ENCODE measurements around the gene TBX1.

TBX1 gene

DNA sequence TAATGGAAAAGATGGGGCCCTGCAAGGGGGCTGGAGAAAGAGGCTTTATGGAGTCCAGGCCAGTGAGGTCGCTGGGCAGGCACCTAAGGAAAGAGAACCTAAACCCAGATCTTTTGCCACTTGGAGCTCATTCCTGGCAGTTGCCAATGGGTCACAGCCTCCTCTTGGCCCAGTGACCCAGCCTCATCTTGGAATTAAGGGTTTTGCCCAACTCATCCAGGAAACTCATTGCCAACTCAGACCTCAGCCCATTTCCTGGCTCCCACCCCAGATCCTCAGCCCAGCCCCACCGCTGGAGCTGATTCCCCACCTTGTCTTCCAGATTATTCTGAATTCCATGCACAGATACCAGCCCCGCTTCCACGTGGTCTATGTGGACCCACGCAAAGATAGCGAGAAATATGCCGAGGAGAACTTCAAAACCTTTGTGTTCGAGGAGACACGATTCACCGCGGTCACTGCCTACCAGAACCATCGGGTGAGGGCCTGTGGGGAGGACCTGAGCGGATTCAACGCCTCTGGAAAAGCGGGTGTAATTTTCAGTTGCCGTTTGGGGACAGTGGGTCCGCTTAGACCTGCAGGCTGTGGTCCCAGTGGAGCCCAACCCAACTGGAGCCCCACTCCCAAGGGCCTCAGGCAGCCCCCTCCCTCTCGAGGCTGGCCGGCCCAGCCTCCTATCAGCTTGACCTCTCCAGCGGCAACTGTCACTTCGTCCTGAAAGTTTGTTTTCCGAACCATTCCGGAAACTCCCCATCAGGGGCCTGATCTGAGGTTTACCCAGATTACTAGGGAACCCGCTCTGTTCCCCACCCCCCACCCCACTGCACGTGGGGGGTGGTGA lies 4.3 kb downstream of the TBX1 start:
- H3K36me3 ChIP-seq, result no peaks in the 10 kb centered on the region
- TF ChIP-seq, protein P1, sequence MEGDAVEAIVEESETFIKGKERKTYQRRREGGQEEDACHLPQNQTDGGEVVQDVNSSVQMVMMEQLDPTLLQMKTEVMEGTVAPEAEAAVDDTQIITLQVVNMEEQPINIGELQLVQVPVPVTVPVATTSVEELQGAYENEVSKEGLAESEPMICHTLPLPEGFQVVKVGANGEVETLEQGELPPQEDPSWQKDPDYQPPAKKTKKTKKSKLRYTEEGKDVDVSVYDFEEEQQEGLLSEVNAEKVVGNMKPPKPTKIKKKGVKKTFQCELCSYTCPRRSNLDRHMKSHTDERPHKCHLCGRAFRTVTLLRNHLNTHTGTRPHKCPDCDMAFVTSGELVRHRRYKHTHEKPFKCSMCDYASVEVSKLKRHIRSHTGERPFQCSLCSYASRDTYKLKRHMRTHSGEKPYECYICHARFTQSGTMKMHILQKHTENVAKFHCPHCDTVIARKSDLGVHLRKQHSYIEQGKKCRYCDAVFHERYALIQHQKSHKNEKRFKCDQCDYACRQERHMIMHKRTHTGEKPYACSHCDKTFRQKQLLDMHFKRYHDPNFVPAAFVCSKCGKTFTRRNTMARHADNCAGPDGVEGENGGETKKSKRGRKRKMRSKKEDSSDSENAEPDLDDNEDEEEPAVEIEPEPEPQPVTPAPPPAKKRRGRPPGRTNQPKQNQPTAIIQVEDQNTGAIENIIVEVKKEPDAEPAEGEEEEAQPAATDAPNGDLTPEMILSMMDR (IDR thresholded peaks at IDR 0.05), result no peak
- H3K4me3 ChIP-seq (ENCODE audit: low read depth in 1 of 2, low read length in 1 of 2), result no peak overlapping the region
- peaks cover 21 to 32% of the 10 kb centered on the region in 2 experiments for H3K4me1 ChIP-seq (ENCODE audit: control insufficient read depth in 1 of 2, insufficient read depth in 1 of 2, low read depth in 1 of 2, low read length in 1 of 2)
- H3K27ac ChIP-seq, result no peak overlapping the region
- no peaks in the 10 kb centered on the region for H3K9me3 ChIP-seq
- H3K27me3 ChIP-seq, result peaks cover 95% of the 10 kb centered on the region

DNA sequence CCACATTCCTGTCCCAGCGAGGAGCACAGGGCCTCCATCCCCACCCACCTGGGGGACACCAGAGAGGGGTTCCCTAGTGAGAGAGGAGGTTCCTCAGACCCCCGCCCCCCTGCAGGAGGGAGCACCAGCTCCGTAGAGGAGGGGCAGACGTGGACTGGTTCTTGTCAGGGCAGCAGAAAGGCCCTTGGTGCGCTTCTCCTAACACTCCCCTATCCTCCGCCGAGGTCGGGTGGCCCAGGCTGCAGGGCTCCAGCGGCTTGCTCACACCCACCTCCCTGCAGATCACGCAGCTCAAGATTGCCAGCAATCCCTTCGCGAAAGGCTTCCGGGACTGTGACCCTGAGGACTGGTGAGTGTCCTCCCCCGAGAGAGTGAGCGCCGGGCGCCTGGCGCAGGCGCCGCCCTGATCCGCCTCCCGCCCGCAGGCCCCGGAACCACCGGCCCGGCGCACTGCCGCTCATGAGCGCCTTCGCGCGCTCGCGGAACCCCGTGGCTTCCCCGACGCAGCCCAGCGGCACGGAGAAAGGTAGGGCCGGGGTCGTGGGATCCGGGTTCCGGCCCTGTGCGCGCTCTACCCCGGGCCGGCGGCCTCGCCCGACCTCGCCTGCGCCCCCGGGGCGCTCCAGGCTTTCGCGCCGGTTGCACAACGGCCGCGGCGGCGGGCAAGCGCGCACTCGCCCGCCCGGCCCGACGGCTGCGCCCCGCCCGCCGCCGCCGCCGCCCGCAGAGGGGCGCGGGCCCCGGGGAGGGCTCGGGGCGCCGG lies 5.1 kb downstream of the TBX1 start:
- H3K27ac ChIP-seq, result no peak overlapping the region

DNA sequence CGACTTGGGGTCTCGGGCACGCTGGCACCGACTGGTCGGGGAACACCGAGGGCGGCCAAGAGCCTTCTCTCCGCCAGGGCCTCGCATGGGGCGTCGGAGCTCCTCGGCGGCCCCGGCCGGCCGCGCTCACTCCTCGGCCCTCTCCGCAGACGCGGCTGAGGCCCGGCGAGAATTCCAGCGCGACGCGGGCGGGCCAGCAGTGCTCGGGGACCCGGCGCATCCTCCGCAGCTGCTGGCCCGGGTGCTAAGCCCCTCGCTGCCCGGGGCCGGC lies 5.6 kb downstream of the TBX1 start:
- Histone ChIP-seq H3K27me3 (peaks cover 100% of the 10 kb centered on the region), H3K4me3 (ENCODE audit: low read depth in 1 of 2, low read length in 1 of 2) (peak overlapping the region in 1 of 2 experiments; percentile 31), H3K27ac (no peak overlapping the region), H3K36me3 (no peaks in the 10 kb centered on the region), H3K4me1 (ENCODE audit: control insufficient read depth in 1 of 2, insufficient read depth in 1 of 2, low read depth in 1 of 2, low read length in 1 of 2) (peaks cover 19 to 30% of the 10 kb centered on the region in 2 experiments), H3K9me3 (no peaks in the 10 kb centered on the region)
- TF ChIP-seq, protein P1 (IDR thresholded peaks at IDR 0.05), result no peak

More for the DNA sequence above, 5.1 kb downstream of the TBX1 start:
- Histone ChIP-seq H3K27me3 (peaks cover 98% of the 10 kb centered on the region), H3K4me1 (ENCODE audit: control insufficient read depth in 1 of 2, insufficient read depth in 1 of 2, low read depth in 1 of 2, low read length in 1 of 2) (peaks cover 21 to 32% of the 10 kb centered on the region in 2 experiments), H3K4me3 (ENCODE audit: low read depth in 1 of 2, low read length in 1 of 2) (peak overlapping the region; percentile 31 to 35), H3K9me3 (no peaks in the 10 kb centered on the region), H3K36me3 (no peaks in the 10 kb centered on the region)
- TF ChIP-seq, protein P1 (IDR thresholded peaks at IDR 0.05), result no peak

DNA sequence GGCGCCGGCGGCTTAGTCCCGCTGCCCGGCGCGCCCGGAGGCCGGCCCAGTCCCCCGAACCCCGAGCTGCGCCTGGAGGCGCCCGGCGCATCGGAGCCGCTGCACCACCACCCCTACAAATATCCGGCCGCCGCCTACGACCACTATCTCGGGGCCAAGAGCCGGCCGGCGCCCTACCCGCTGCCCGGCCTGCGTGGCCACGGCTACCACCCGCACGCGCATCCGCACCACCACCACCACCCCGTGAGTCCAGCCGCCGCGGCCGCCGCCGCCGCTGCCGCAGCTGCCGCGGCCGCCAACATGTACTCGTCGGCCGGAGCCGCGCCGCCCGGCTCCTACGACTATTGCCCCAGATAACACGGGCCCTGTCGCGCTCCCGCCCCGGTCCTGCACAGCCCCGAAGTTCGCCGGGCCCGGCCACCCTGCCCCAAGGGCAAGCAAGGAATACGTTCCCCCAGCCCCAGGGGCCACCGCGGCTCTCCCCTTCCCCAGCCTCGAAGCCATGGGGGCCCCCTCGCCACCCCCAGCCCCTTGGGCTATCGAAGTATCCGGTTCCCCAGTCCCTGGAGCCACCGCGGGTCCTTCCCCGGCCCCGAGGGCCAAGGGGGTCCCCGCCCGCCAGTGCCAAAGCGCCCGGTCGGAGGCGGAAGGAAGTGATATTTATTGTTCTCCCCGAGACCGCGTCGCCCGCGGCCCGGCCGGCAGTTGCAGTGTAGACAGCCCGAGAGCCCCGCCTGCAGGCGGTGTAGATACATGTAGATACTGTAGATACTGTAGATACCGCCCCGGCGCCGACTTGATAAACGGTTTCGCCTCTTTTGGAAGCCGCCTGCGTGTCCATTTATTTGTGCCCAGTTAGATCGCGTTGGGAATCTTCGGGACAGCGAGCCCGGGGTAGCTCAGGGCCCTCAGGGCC lies 6.2 kb downstream of the TBX1 start:
- Histone ChIP-seq H3K4me3 (ENCODE audit: low read depth in 1 of 2, low read length in 1 of 2) (peak overlapping the region; percentile 31 to 53), H3K27me3 (peaks cover 100% of the 10 kb centered on the region), H3K36me3 (no peaks in the 10 kb centered on the region), H3K27ac (no peak overlapping the region), H3K9me3 (no peaks in the 10 kb centered on the region), H3K4me1 (ENCODE audit: control insufficient read depth in 1 of 2, insufficient read depth in 1 of 2, low read depth in 1 of 2, low read length in 1 of 2) (peaks cover 18 to 26% of the 10 kb centered on the region in 2 experiments)
- TF ChIP-seq, protein P1 (IDR thresholded peaks at IDR 0.05), result no peak
